ENCODE results near the gene CCDC158.
A peak's percentile ranks its signal among the peaks of the same experiment; 100 is the strongest.

Gene CCDC158

DNA sequence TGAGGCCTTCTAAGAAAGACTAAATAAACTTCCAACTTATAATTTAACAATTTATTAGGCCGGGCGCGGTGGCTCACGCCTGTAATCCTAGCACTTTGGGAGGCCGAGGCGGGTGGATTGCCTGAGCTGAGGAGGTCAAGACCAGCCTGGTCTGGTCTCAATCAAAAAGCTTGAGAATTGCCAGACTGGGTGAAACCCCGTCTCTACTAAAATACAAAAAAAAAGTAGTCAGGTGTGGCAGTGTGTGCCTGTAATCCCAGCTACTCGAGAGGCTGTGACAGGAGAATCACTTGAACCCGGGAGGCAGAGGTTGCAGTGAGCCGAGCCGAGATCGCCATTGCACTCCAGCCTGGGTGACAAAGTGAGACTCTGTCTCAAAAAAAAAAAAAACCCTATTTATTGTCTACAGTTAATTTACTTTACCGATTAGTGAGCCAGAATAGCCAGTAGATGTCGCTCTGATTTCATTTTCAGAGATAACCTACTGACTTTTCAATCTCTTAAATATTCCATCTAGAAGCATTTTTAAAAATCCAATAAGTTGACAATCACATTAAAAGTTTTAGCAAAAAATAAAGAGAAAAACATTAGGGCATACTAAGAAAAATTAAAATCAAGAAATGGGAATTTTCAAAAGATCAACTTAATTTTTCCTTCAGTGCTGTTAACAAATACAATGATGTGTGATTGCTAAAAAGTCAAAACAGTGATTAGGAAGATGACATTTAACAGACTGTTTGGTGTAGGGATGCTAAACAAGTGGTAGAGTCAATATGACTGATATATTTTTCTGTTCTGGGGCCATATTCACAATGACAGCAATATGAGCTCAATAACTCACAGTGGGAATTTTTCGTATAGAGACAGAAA is 9.8 kb upstream of the CCDC158 start:
- TF ChIP-seq RAD21 (IDR thresholded peaks at IDR 0.05; ENCODE audit: low read depth) (peak; percentile 81), NFIC (IDR thresholded peaks at IDR 0.05) (no peak), EGR1 (IDR thresholded peaks at IDR 0.05) (no peak), ZBTB7A (IDR thresholded peaks at IDR 0.05; ENCODE audit: low read depth) (no peak), TCF12 (IDR thresholded peaks at IDR 0.05; ENCODE audit: low read depth) (no peak), REST (IDR thresholded peaks at IDR 0.05; ENCODE audit: low read depth) (no peak)

DNA sequence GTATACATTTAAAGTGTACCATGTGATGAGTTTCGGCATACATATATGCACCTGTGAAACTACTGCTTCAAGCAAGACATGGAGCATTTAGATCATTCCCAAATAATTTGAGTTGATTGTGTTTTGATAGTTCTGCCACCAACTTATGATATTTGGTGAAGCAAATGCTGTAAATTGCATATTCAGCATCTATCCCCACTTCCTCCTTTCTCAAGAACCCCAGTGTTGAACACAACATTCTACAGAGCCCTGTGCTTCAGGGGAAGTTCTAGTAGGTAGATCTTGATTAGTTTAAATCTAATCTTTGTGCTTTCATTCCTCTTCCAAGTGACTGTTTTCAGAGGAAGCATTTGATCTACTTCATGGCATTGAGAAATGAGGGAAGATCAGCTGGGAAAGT is 8.7 kb upstream of the CCDC158 start:
- no peak for TF ChIP-seq RAD21 (IDR thresholded peaks at IDR 0.05; ENCODE audit: low read depth)
- TF ChIP-seq ZBTB7A (IDR thresholded peaks at IDR 0.05; ENCODE audit: low read depth): no peak
- no peak for TF ChIP-seq USF1 (IDR thresholded peaks at IDR 0.05)
- no peak for TF ChIP-seq CEBPB (IDR thresholded peaks at IDR 0.05)
- no peak for TF ChIP-seq EGR1 (IDR thresholded peaks at IDR 0.05)
- no peak for TF ChIP-seq FOXM1 (IDR thresholded peaks at IDR 0.05; ENCODE audit: borderline replicate concordance, low read depth)
- TF ChIP-seq MAX (IDR thresholded peaks at IDR 0.05): no peak
- no peak for TF ChIP-seq REST (IDR thresholded peaks at IDR 0.05; ENCODE audit: low read depth)
- no peak for TF ChIP-seq YY1 (IDR thresholded peaks at IDR 0.05; ENCODE audit: low read depth)
- TF ChIP-seq TCF12 (IDR thresholded peaks at IDR 0.05; ENCODE audit: low read depth): no peak
- TF ChIP-seq TEAD4 (IDR thresholded peaks at IDR 0.05): no peak
- no peak for TF ChIP-seq NFIC (IDR thresholded peaks at IDR 0.05)
- TF ChIP-seq CREB1 (IDR thresholded peaks at IDR 0.05; ENCODE audit: low read depth): no peak
- TF ChIP-seq TAF1 (IDR thresholded peaks at IDR 0.05; ENCODE audit: low read depth): no peak

DNA sequence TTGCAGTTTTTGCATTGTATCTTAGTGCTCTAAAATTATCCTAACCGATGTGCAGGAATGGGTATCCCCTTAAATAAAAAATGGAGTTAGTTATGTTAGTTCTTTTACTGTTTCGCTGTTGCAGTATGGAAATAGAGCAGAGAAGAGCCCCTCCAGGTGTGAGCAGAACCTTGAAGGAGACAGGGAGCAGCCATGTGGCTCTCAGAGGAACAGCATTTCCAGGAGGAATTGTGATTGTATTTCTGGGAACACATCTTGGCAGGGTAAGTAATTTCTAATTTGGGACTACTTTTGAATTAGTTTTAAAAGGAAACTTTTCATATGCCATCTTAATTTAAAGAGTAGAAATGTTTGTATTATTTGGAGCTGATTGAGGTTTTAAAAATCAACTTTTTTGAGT is 5.3 kb upstream of the CCDC158 start:
- no peak for TF ChIP-seq FOXM1 (IDR thresholded peaks at IDR 0.05; ENCODE audit: borderline replicate concordance, low read depth)
- TF ChIP-seq USF1 (IDR thresholded peaks at IDR 0.05): no peak
- no peak for TF ChIP-seq CREB1 (IDR thresholded peaks at IDR 0.05; ENCODE audit: low read depth)
- TF ChIP-seq YY1 (IDR thresholded peaks at IDR 0.05; ENCODE audit: low read depth): no peak
- TF ChIP-seq EP300 (IDR thresholded peaks at IDR 0.05; ENCODE audit: borderline replicate concordance): no peak
- TF ChIP-seq TEAD4 (IDR thresholded peaks at IDR 0.05): no peak
- peak; percentile 9; the same call in 1 of the 2 replicates for TF ChIP-seq RAD21 (IDR thresholded peaks at IDR 0.05; ENCODE audit: low read depth)
- TF ChIP-seq REST (IDR thresholded peaks at IDR 0.05; ENCODE audit: low read depth): no peak
- no peak for TF ChIP-seq CEBPB (IDR thresholded peaks at IDR 0.05)

GRCh38 chr4:76420188-76420761 is 666 bp downstream of the CCDC158 start:
- TF ChIP-seq FOXM1 (IDR thresholded peaks at IDR 0.05; ENCODE audit: borderline replicate concordance, low read depth): no peak
- TF ChIP-seq YY1 (IDR thresholded peaks at IDR 0.05; ENCODE audit: low read depth): no peak
- no peak for TF ChIP-seq ZBTB7A (IDR thresholded peaks at IDR 0.05; ENCODE audit: low read depth)
- no peak for TF ChIP-seq REST (IDR thresholded peaks at IDR 0.05; ENCODE audit: low read depth)
- no peak for TF ChIP-seq EP300 (IDR thresholded peaks at IDR 0.05; ENCODE audit: borderline replicate concordance)
- no peak for TF ChIP-seq TEAD4 (IDR thresholded peaks at IDR 0.05)
- no peak for TF ChIP-seq CEBPB (IDR thresholded peaks at IDR 0.05)
- TF ChIP-seq MAX (IDR thresholded peaks at IDR 0.05): no peak
- TF ChIP-seq CREB1 (IDR thresholded peaks at IDR 0.05; ENCODE audit: low read depth): no peak
- TF ChIP-seq USF1 (IDR thresholded peaks at IDR 0.05): no peak
- no peak for TF ChIP-seq RAD21 (IDR thresholded peaks at IDR 0.05; ENCODE audit: low read depth)
- no peak for TF ChIP-seq EGR1 (IDR thresholded peaks at IDR 0.05)
- no peak for TF ChIP-seq TAF1 (IDR thresholded peaks at IDR 0.05; ENCODE audit: low read depth)
- no peak for TF ChIP-seq TCF12 (IDR thresholded peaks at IDR 0.05; ENCODE audit: low read depth)
- no peak for TF ChIP-seq NFIC (IDR thresholded peaks at IDR 0.05)
